A549 (cell line): ENCODE measurements around the gene GZF1. TPM values are rescaled to one million over a fixed set of nuclear protein-coding genes. Genes with fewer than 3 reads are reported as not detected.

Source experiments
- CBX8 ChIP-seq: fragments of 200-600 bp; sonication (generic); IDR thresholded peaks from 2 replicates; pipeline ENCODE4 v1.6.1; 2016
- CHD2 ChIP-seq: fragments of 150-350 bp; IDR thresholded peaks from 2 replicates; pipeline ENCODE4 v1.6.1; 2014; ENCODE audit warnings: low read length; ENCODE audit not compliant: partially characterized antibody
- CHD4 ChIP-seq: fragments of 200-600 bp; sonication (generic); IDR thresholded peaks from 2 replicates; pipeline ENCODE4 v1.6.1; 2016; ENCODE audit warnings: antibody characterized with exemption, mild to moderate bottlenecking, borderline replicate concordance
- EHF ChIP-seq: fragments of 250-450 bp; sonication (Bioruptor Pico); IDR thresholded peaks from 2 replicates; pipeline ENCODE4 v1.5.0; 2020; ENCODE audit warnings: mild to moderate bottlenecking
- ESRRA ChIP-seq: fragments of 150-350 bp; IDR thresholded peaks from 2 replicates; pipeline ENCODE4 v1.6.1; 2014; ENCODE audit warnings: mild to moderate bottlenecking, low read length, borderline replicate concordance
- FOSB ChIP-seq: fragments of 250-450 bp; sonication (Bioruptor Pico); IDR thresholded peaks from 2 replicates; pipeline ENCODE4 v1.5.0; 2020; ENCODE audit warnings: mild to moderate bottlenecking, moderate library complexity
- FOXS1 ChIP-seq: fragments of 250-450 bp; sonication (Bioruptor Pico); IDR thresholded peaks from 2 replicates; pipeline ENCODE4 v1.5.0; 2020; ENCODE audit warnings: mild to moderate bottlenecking, moderate library complexity
- HOXA7 ChIP-seq: fragments of 250-450 bp; sonication (Bioruptor Pico); IDR thresholded peaks from 2 replicates; pipeline ENCODE4 v1.5.0; 2020; ENCODE audit warnings: mild to moderate bottlenecking, moderate library complexity
- JUNB ChIP-seq: fragments of >200 bp; sonication (Bioruptor Twin); formaldehyde crosslinking; IDR thresholded peaks from 2 replicates; pipeline ENCODE4 v1.6.1; 2016
- MAFK ChIP-seq: fragments of 450-650 bp; IDR thresholded peaks from 2 replicates; pipeline ENCODE4 v1.6.1; 2014; ENCODE audit not compliant: partially characterized antibody
- MYC ChIP-seq: IDR thresholded peaks from 2 replicates; pipeline ENCODE4 v1.6.1; 2012; ENCODE audit warnings: mild to moderate bottlenecking, inconsistent platforms, low read length, improper control_type of control experiment, borderline replicate concordance
- PHF8 ChIP-seq: fragments of 200-600 bp; sonication (generic); IDR thresholded peaks from 2 replicates; pipeline ENCODE4 v1.6.1; 2016; ENCODE audit warnings: low read depth, mild to moderate bottlenecking, antibody characterized with exemption, moderate library complexity, borderline replicate concordance
- POLR2AphosphoS2 ChIP-seq: conservative IDR thresholded peaks from 2 replicates; pipeline ENCODE4 v1.6.1; 2012; ENCODE audit warnings: low read length, improper control_type of control experiment, inconsistent platforms
- RAD21 ChIP-seq, 2 experiments: fragments of >200 bp in 1 of 2; sonication (Bioruptor Twin) in 1 of 2; formaldehyde crosslinking in 1 of 2; IDR thresholded peaks in 1 of 2; conservative IDR thresholded peaks in 1 of 2; 2 replicates in 1 of 2; 3 replicates in 1 of 2; pipeline ENCODE4 v1.6.1; 2012 to 2018; ENCODE audit warnings: inconsistent platforms in 1 of 2
- RARB ChIP-seq: fragments of 250-450 bp; sonication (Bioruptor Pico); IDR thresholded peaks from 2 replicates; pipeline ENCODE4 v1.8.0; 2021; ENCODE audit warnings: mild to moderate bottlenecking, moderate library complexity
- RFX5 ChIP-seq: fragments of 450-650 bp; IDR thresholded peaks from 2 replicates; pipeline ENCODE4 v1.7.1; 2014; ENCODE audit warnings: antibody characterized with exemption, mild to moderate bottlenecking, moderate library complexity
- RNF2 ChIP-seq: fragments of 200-600 bp; sonication (generic); IDR thresholded peaks from 2 replicates; pipeline ENCODE4 v1.6.1; 2016; ENCODE audit warnings: low read depth, mild to moderate bottlenecking, antibody characterized with exemption, moderate library complexity, borderline replicate concordance
- SMC3 ChIP-seq: fragments of >200 bp; sonication (Bioruptor Twin); formaldehyde crosslinking; IDR thresholded peaks from 3 replicates; pipeline ENCODE4 v1.6.1; 2018; ENCODE audit warnings: inconsistent platforms
- TFCP2L1 ChIP-seq: fragments of 250-450 bp; sonication (Bioruptor Pico); IDR thresholded peaks from 2 replicates; pipeline ENCODE4 v1.5.0; 2021; ENCODE audit warnings: mild to moderate bottlenecking
- TP53 ChIP-seq: fragments of 250-450 bp; sonication (Bioruptor Pico); IDR thresholded peaks from 2 replicates; pipeline ENCODE4 v1.5.0; 2021; ENCODE audit warnings: mild to moderate bottlenecking, moderate library complexity
- ZC3H11A ChIP-seq: fragments of 450-650 bp; IDR thresholded peaks from 2 replicates; pipeline ENCODE4 v1.6.1; 2014; ENCODE audit warnings: antibody characterized with exemption, mild to moderate bottlenecking
- ZSCAN20 ChIP-seq: fragments of 250-450 bp; sonication (Bioruptor Pico); IDR thresholded peaks from 2 replicates; pipeline ENCODE4 v1.8.0; 2022; ENCODE audit warnings: mild to moderate bottlenecking, moderate library complexity
- polyA plus RNA-seq, 4 experiments: library from polyadenylated mRNA; depleted of rRNA in 3 of 4; stranded (reverse); fragments of >200 nt; fragmentation: RNase III in 1 of 4; extraction: RNeasy Plus Mini Kit Qiagen cat#74134 plus additional on column Dnase treatment in 1 of 4; gene quantifications; 2 replicates in 3 of 4; 3 replicates in 1 of 4; pipeline ENCODE4 v1.2.3, GENCODE V29; 2011 to 2017
- TF ChIP-seq, protein P1 (sequence below): fragments of 450-650 bp; IDR thresholded peaks from 2 replicates; pipeline ENCODE4 v1.6.1; 2014; ENCODE audit warnings: antibody characterized with exemption
- TF ChIP-seq, protein P2 (sequence below): fragments of >200 bp; sonication (Bioruptor Twin); formaldehyde crosslinking; IDR thresholded peaks from 3 replicates; pipeline ENCODE4 v1.5.1; 2016
- TF ChIP-seq, protein P3 (sequence below): fragments of 250-450 bp; sonication (Bioruptor Pico); IDR thresholded peaks from 2 replicates; pipeline ENCODE4 v1.5.0; 2021; ENCODE audit warnings: mild to moderate bottlenecking, moderate library complexity, borderline replicate concordance
- TF ChIP-seq, protein P4 (sequence below): IDR thresholded peaks from 2 replicates; pipeline ENCODE4 v1.6.1; 2012

The GZF1 gene
- polyA plus RNA-seq, 2 of the 4 experiments (the other 2 are of a cell fraction) = 13.2 to 24.7 TPM

DNA sequence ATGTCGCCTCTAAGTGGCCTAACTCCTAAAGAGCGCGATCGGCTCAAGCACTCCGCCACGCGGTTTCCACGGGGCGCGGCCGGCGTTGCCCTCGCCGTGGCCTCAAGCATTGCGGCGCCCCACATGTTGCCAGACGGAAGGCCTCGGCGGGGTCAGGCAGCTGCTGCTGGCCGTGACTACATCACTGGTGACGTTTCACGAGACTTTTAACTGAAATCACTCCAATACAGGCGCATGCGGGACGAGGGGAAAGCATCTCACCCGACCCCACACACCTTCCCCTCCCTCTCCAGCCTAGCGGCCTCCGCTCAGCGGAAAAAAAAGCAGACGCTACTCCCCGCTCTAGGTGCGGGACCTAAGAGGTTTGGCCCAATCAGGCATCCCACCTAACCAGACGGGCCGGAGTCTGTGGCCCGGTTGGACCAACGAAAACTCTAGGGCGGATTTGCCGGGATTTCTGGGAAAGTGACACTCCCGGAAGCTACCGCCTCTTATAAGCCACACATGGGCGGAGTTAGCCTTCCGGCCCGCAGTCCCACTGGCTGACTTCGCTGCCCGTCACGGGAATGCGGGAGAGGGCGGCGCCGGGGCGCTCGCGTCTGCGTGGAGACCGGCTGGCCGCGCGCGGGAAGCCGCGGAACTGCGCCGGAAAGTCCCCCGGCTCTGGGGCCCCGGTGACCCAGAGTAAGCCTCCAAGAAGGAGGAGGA lies 11.6 kb upstream of the GZF1 start, which contains the start of gene NXT1 (continued):
- TF ChIP-seq, protein P1, sequence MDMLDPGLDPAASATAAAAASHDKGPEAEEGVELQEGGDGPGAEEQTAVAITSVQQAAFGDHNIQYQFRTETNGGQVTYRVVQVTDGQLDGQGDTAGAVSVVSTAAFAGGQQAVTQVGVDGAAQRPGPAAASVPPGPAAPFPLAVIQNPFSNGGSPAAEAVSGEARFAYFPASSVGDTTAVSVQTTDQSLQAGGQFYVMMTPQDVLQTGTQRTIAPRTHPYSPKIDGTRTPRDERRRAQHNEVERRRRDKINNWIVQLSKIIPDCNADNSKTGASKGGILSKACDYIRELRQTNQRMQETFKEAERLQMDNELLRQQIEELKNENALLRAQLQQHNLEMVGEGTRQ = peak; percentile 12; the same call in 1 of the 2 replicates
- TF ChIP-seq ESRRA (no peak), ZSCAN20 (CRISPR knock-in tag) (no peak), MYC (peak; percentile 96), FOXS1 (CRISPR knock-in tag) (no peak), RNF2 (peak; percentile 84; the same call in 1 of the 2 replicates), EHF (CRISPR knock-in tag) (0 out of 2 replicates have a peak, but pooled peaks have one; percentile 20), TFCP2L1 (CRISPR knock-in tag) (peak; percentile 68; the same call in 1 of the 2 replicates), JUNB (no peak), CHD2 (no peak), RFX5 (peak; percentile 18; the same call in 1 of the 2 replicates), TP53 (CRISPR knock-in tag) (peak; percentile 88), CHD4 (no peak), HOXA7 (CRISPR knock-in tag) (no peak; the same call in 1 of the 2 replicates), RARB (CRISPR knock-in tag) (no peak), SMC3 (no peak), POLR2AphosphoS2 (no peak), ZC3H11A (peak; percentile 15; the same call in 1 of the 2 replicates), RAD21 (conservative IDR thresholded peaks at IDR 0.05 in 1 of 2, IDR thresholded peaks at IDR 0.05 in 1 of 2) (no peak), MAFK (no peak), PHF8 (peak; percentile 100), CBX8 (no peak), FOSB (no peak)
- TF ChIP-seq, protein P2, sequence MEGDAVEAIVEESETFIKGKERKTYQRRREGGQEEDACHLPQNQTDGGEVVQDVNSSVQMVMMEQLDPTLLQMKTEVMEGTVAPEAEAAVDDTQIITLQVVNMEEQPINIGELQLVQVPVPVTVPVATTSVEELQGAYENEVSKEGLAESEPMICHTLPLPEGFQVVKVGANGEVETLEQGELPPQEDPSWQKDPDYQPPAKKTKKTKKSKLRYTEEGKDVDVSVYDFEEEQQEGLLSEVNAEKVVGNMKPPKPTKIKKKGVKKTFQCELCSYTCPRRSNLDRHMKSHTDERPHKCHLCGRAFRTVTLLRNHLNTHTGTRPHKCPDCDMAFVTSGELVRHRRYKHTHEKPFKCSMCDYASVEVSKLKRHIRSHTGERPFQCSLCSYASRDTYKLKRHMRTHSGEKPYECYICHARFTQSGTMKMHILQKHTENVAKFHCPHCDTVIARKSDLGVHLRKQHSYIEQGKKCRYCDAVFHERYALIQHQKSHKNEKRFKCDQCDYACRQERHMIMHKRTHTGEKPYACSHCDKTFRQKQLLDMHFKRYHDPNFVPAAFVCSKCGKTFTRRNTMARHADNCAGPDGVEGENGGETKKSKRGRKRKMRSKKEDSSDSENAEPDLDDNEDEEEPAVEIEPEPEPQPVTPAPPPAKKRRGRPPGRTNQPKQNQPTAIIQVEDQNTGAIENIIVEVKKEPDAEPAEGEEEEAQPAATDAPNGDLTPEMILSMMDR = no peak
- TF ChIP-seq, protein P3, sequence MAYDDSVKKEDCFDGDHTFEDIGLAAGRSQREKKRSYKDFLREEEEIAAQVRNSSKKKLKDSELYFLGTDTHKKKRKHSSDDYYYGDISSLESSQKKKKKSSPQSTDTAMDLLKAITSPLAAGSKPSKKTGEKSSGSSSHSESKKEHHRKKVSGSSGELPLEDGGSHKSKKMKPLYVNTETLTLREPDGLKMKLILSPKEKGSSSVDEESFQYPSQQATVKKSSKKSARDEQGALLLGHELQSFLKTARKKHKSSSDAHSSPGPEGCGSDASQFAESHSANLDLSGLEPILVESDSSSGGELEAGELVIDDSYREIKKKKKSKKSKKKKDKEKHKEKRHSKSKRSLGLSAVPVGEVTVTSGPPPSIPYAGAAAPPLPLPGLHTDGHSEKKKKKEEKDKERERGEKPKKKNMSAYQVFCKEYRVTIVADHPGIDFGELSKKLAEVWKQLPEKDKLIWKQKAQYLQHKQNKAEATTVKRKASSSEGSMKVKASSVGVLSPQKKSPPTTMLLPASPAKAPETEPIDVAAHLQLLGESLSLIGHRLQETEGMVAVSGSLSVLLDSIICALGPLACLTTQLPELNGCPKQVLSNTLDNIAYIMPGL (CRISPR knock-in tag) = peak; percentile 91; the same call in 1 of the 2 replicates
- TF ChIP-seq, protein P4, sequence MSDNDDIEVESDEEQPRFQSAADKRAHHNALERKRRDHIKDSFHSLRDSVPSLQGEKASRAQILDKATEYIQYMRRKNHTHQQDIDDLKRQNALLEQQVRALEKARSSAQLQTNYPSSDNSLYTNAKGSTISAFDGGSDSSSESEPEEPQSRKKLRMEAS = peak; percentile 98
